Heart left ventricle (tissue), 13 donors: Measurements from ENCODE around the gene MXD3.

Source experiments
- POLR2A ChIP-seq, 2 donors: fragments of 450-650 bp; IDR thresholded peaks; one replicate each; pipeline ENCODE4 v1.6.1; 2017; ENCODE audit warnings: antibody characterized with exemption in 2 of 2, mild to moderate bottlenecking in 2 of 2, moderate library complexity in 2 of 2
- TF ChIP-seq, protein P1 (sequence below), 12 donors: fragments of 200-600 bp; sonication (generic) in 4 of 12; IDR thresholded peaks; one replicate each; pipeline versions ENCODE4 v1.5.0 to v1.8.0; 2018 to 2022; ENCODE audit warnings: antibody characterized with exemption in 12 of 12, mild to moderate bottlenecking in 5 of 12
- donor health status: ischemic (EF 13 %, LVEDD 7.1; RV severe dilation, severe dysfunction).
- donor health status: DM: no; HTN: yes; CAD: no.
- donor health status: DM: no; HTN: no; CAD: no.
- donor health status: ischemic (EF 25% LVEDD 6.9; RV normal size, moderate dysfunction).
- donor health status: ischemic (EF 25% LVEDD 5.7; RV mildly dilated, moderate dysfunction).
- donor health status: ischemic (EF 35%, LVEDD 5.7; RV mildly dilated, moderate dysfunction).
- donor health status: nonischemic (EF 11% LVEDD 7.7; RV severe dilation, severe dysfunction).
- donor health status: DM: yes; HTN: yes; CAD: no.
- donor health status: PGD.
- donor health status: ischemic (EF 29% LVEDD 5.4; RV normal size, mild dysfunction).
- donor health status: nonischemic (EF 23%, LVEDD 6.1; RV moderate dilation, normal function).

DNA sequence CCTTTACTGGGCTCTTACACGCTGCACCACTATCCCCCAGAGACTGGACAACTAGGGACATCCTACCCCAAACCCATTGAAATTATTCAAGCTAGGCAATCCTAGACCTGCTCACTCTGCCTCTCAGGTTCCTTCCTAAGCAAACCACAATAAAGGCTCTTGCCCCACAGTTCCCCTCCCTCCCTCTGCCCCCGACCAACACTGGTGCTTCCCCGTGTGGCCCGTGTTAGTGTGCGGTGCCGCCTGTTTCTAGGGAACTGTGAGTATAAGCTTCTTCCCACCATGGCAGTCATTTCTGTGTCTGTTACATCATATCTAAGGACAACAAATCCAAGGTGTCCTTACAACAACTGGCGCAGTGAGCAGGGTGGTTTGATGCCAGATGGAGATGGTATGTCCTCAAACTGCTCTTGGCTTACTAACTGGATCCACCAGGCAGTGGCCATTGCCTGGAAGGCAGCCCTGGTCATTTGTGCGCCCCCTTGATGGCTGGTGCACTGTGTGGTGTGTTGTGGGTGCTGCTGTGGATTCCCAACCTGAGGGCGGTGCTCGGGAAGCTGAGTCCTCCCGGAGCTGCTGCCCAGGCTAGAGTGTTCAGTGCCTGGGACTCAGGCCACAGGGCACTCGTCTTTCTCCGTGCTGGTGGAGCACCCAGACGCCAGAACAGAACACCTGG lies 8.4 kb upstream of the MXD3 start:
- TF ChIP-seq, protein P1, sequence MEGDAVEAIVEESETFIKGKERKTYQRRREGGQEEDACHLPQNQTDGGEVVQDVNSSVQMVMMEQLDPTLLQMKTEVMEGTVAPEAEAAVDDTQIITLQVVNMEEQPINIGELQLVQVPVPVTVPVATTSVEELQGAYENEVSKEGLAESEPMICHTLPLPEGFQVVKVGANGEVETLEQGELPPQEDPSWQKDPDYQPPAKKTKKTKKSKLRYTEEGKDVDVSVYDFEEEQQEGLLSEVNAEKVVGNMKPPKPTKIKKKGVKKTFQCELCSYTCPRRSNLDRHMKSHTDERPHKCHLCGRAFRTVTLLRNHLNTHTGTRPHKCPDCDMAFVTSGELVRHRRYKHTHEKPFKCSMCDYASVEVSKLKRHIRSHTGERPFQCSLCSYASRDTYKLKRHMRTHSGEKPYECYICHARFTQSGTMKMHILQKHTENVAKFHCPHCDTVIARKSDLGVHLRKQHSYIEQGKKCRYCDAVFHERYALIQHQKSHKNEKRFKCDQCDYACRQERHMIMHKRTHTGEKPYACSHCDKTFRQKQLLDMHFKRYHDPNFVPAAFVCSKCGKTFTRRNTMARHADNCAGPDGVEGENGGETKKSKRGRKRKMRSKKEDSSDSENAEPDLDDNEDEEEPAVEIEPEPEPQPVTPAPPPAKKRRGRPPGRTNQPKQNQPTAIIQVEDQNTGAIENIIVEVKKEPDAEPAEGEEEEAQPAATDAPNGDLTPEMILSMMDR (IDR thresholded peaks at IDR 0.05), result no peak
- no peak for TF ChIP-seq POLR2A (IDR thresholded peaks at IDR 0.05)
